HepG2 (cell line): ENCODE data around the gene OCSTAMP. TPM values are rescaled to one million over a fixed set of nuclear protein-coding genes. Genes with fewer than 3 reads are reported as not detected.

ENCODE experiments used
- ATAC-seq: fragments of 200-7000 bp; cut with Tn5 transposase; 3 replicates; pipeline ENCODE4 v1.9.1; 2020; ENCODE audit warnings: mild to moderate bottlenecking, moderate library complexity
- BruUV-seq: library from RNA; stranded (reverse); fragments of 400-500 nt; replicated peaks from 2 replicates; lab custom pipeline; 2021; lab: Mats Ljungman, UMichigan
- CTCF ChIA-PET: fragments of 300-600 bp; formaldehyde crosslinking; extraction: SDS; loops from one replicate; lab custom pipeline; 2021; ENCODE audit warnings: low total read pairs, inconsistent platforms, low intra/inter-chr PET ratio; lab: Yijun Ruan, JAX
- POLR2A ChIA-PET: fragments of 350-600 bp; sonication (Branson Sonifier 250); formaldehyde crosslinking; loops from one replicate; lab custom pipeline; 2020; ENCODE audit warnings: antibody characterized with exemption, inconsistent platforms; lab: Yijun Ruan, JAX
- DNase-seq: peaks from one replicate; pipeline ENCODE4 v3.0.0-alpha.2; 2015; ENCODE audit warnings: low spot score
- FAIRE-seq: peaks from 3 replicates; lab custom pipeline; 2011; peaks lifted over from hg19 to GRCh38; lab: Jason Lieb, UNC
- H2AFZ ChIP-seq: one replicate; pipeline ENCODE4 v1.6.1; 2011; ENCODE audit warnings: low read length, inconsistent platforms
- H3K27ac ChIP-seq: fragments of 300-600 bp; 3 replicates; pipeline ENCODE4 v1.8.0; 2011; ENCODE audit warnings: mixed run types, mild to moderate bottlenecking, mixed read lengths, low read length, inconsistent platforms; ENCODE audit not compliant: insufficient read depth; ENCODE audit errors: extremely low read length
- H3K27me3 ChIP-seq, 2 experiments: fragments of 200-600 bp in 1 of 2; 2 replicates in 1 of 2; 3 replicates in 1 of 2; pipeline versions ENCODE4 v1.6.0 to v1.8.0; 2011; ENCODE audit warnings: low read length in 2 of 2, mild to moderate bottlenecking in 2 of 2, moderate library complexity in 2 of 2, inconsistent platforms in 1 of 2; ENCODE audit not compliant: insufficient read depth in 2 of 2, control insufficient read depth in 1 of 2
- H3K36me3 ChIP-seq, 2 experiments: fragments of 200-600 bp in 1 of 2; replicated peaks in 1 of 2; 2 replicates in 1 of 2; 3 replicates in 1 of 2; pipeline versions ENCODE4 v1.5.1 to v1.8.0; 2011; ENCODE audit warnings: low read length in 2 of 2, inconsistent platforms in 1 of 2; ENCODE audit not compliant: insufficient read depth in 2 of 2, control insufficient read depth in 1 of 2
- H3K4me1 ChIP-seq: 2 replicates; pipeline ENCODE4 v1.5.1; 2012; ENCODE audit warnings: low read length, inconsistent platforms; ENCODE audit not compliant: insufficient read depth
- H3K4me2 ChIP-seq: 2 replicates; pipeline ENCODE4 v1.6.0; 2011; ENCODE audit warnings: low read depth, low read length, inconsistent platforms
- H3K4me3 ChIP-seq, 3 experiments: fragments of 200-600 bp in 1 of 3; sonication (generic), shearing (Covaris generic) in 1 of 3; replicated peaks in 1 of 3; 2 replicates each; pipeline ENCODE4 v1.5.1; 2011 to 2016; ENCODE audit warnings: low read length in 3 of 3, inconsistent platforms in 2 of 3, low read depth in 2 of 3, mild to moderate bottlenecking in 2 of 3, control low read depth in 1 of 3, mixed read lengths in 1 of 3; ENCODE audit not compliant: insufficient read depth in 1 of 3
- H3K79me2 ChIP-seq: one replicate; pipeline ENCODE4 v1.6.1; 2011; ENCODE audit warnings: low read length, inconsistent platforms; ENCODE audit not compliant: insufficient read depth
- H3K9ac ChIP-seq: 2 replicates; pipeline ENCODE4 v1.6.0; 2011; ENCODE audit warnings: mild to moderate bottlenecking, low read depth, low read length, inconsistent platforms; ENCODE audit not compliant: insufficient read depth
- H3K9me3 ChIP-seq: 2 replicates; pipeline ENCODE4 v1.5.1; 2012; ENCODE audit warnings: mild to moderate bottlenecking, low read length
- H4K20me1 ChIP-seq: 2 replicates; pipeline ENCODE4 v1.6.0; 2011; ENCODE audit warnings: inconsistent platforms, mild to moderate bottlenecking, low read length, moderate library complexity; ENCODE audit not compliant: insufficient read depth
- CCDC6 ChIP-seq: sonication (generic); formaldehyde crosslinking; IDR thresholded peaks from 2 replicates; pipeline ENCODE4 v1.8.1; 2022; ENCODE audit warnings: mild to moderate bottlenecking, missing genetic modification reagents, moderate library complexity
- ETV6 ChIP-seq: sonication (generic); formaldehyde crosslinking; conservative IDR thresholded peaks from 2 replicates; pipeline ENCODE4 v1.4.0; 2020; ENCODE audit warnings: missing genetic modification reagents
- HES4 ChIP-seq: sonication (generic); formaldehyde crosslinking; IDR thresholded peaks from 2 replicates; pipeline ENCODE4 v1.9.0; 2021; ENCODE audit warnings: mild to moderate bottlenecking, missing genetic modification reagents, borderline replicate concordance
- HOXA5 ChIP-seq: sonication (generic); formaldehyde crosslinking; IDR thresholded peaks from 2 replicates; pipeline ENCODE4 v1.4.0; 2020; ENCODE audit warnings: missing genetic modification reagents
- HOXA7 ChIP-seq: sonication (generic); formaldehyde crosslinking; IDR thresholded peaks from 2 replicates; pipeline ENCODE4 v1.8.1; 2022; ENCODE audit warnings: mild to moderate bottlenecking, missing genetic modification reagents, moderate library complexity
- JUNB ChIP-seq: sonication (generic); formaldehyde crosslinking; IDR thresholded peaks from 2 replicates; pipeline ENCODE4 v1.8.0; 2022; ENCODE audit warnings: missing genetic modification reagents, mild to moderate bottlenecking, borderline replicate concordance
- REPIN1 ChIP-seq: sonication (generic); formaldehyde crosslinking; IDR thresholded peaks from 2 replicates; pipeline ENCODE4 v1.8.0; 2022; ENCODE audit warnings: missing genetic modification reagents, low read depth, mild to moderate bottlenecking, borderline replicate concordance
- ZNF33A ChIP-seq: sonication (generic); formaldehyde crosslinking; IDR thresholded peaks from 2 replicates; pipeline ENCODE4 v1.5.1; 2020; ENCODE audit warnings: missing genetic modification reagents, mild to moderate bottlenecking, moderate library complexity, borderline replicate concordance
- ZNF7 ChIP-seq: IDR thresholded peaks from 2 replicates; pipeline ENCODE4 v1.6.1; 2016; ENCODE audit warnings: missing biosample characterization, missing genetic modification reagents
- ZNF839 ChIP-seq: sonication (generic); formaldehyde crosslinking; IDR thresholded peaks from 2 replicates; pipeline ENCODE4 v1.4.0; 2020; ENCODE audit warnings: missing genetic modification reagents, mild to moderate bottlenecking, borderline replicate concordance
- WGBS: methylation state at CpG from one replicate; pipeline ENCODE4 v1.1.6; 2017; ENCODE audit warnings: low lambda C conversion rate; 5-methylcytosine and 5-hydroxymethylcytosine counted together
- in situ Hi-C: cut with HindIII; loops from 2 replicates; pipeline ENCODE4 v1.10.0; 2017; ENCODE audit warnings: low pct_unique_long_range_greater_than_20kb; ENCODE audit not compliant: extremely low pct_ligation_motif_present
- intact Hi-C: fragments of 100-400 bp; cut with micrococcal nuclease; formaldehyde crosslinking; loops from one replicate; pipeline ENCODE4 v1.10.0; 2022; ENCODE audit not compliant: unreplicated experiment
- polyA plus RNA-seq, 8 experiments: library from polyadenylated mRNA; depleted of rRNA in 3 of 8; stranded (reverse) in 7 of 8; unstranded in 1 of 8; fragments of >200 nt; fragmentation: Illumina TruSeq in 4 of 8; extraction: Trizol in 4 of 8; gene quantifications; 2 replicates each; pipeline versions ENCODE4 v1.2.1 to v1.2.3, GENCODE V29; 2011 to 2016; ENCODE audit warnings: low read depth in 4 of 8, missing spikeins in 1 of 8, mixed read lengths in 1 of 8; ENCODE audit not compliant: insufficient read depth in 1 of 8
- total RNA-seq, 5 experiments: library from RNA; depleted of rRNA; stranded (reverse); fragments of >200 nt; fragmentation: Illumina TruSeq; extraction: Trizol; gene quantifications; 2 replicates each; pipeline ENCODE4 v1.2.3, GENCODE V29; 2016; ENCODE audit warnings: low read depth in 1 of 5
- TF ChIP-seq, protein P1 (sequence below), 2 experiments: sonication (generic) in 1 of 2; formaldehyde crosslinking in 1 of 2; IDR thresholded peaks; 2 replicates each; pipeline versions ENCODE4 v1.5.1 to v1.6.1; 2011 to 2020; ENCODE audit warnings: borderline replicate concordance in 1 of 2, low read depth in 1 of 2, low read length in 1 of 2, mild to moderate bottlenecking in 1 of 2, missing genetic modification reagents in 1 of 2, moderate library complexity in 1 of 2

Gene OCSTAMP
- total and polyA plus RNA-seq, 2 of the 13 experiments (the other 11 are each of a cell fraction or from before 2014, with no cell fraction given), result not detected

- BruUV-seq, result no TSS peak
- TF ChIP-seq HOXA5, result no peak
- no peak for TF ChIP-seq ZNF7
- no peak for TF ChIP-seq HOXA7 (CRISPR knock-in tag)
- no peak for TF ChIP-seq REPIN1 (CRISPR knock-in tag)
- TF ChIP-seq CCDC6 (CRISPR knock-in tag), result peak; percentile 13; the same call in 1 of the 2 replicates
- no peak for TF ChIP-seq ZNF839
- TF ChIP-seq, protein P1, sequence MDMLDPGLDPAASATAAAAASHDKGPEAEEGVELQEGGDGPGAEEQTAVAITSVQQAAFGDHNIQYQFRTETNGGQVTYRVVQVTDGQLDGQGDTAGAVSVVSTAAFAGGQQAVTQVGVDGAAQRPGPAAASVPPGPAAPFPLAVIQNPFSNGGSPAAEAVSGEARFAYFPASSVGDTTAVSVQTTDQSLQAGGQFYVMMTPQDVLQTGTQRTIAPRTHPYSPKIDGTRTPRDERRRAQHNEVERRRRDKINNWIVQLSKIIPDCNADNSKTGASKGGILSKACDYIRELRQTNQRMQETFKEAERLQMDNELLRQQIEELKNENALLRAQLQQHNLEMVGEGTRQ (IDR thresholded peaks at IDR 0.05; ENCODE audit: low read depth, low read length), result peak; percentile 29; the same call in 1 of the 2 replicates
- TF ChIP-seq, protein P1 (CRISPR knock-in tag; IDR thresholded peaks at IDR 0.05; ENCODE audit: borderline replicate concordance), result no peak
- TF ChIP-seq HES4 (CRISPR knock-in tag), result no peak
- no peak for TF ChIP-seq ETV6 (CRISPR knock-in tag)
- no peak for TF ChIP-seq JUNB (CRISPR knock-in tag)
- TF ChIP-seq ZNF33A (CRISPR knock-in tag), result no peak
- Histone ChIP-seq H3K36me3 (no peaks in the 10 kb centered on the region), H3K9me3 (no peaks in the 10 kb centered on the region), H3K27ac (no peak overlapping the region), H3K9ac (no peak overlapping the region), H3K79me2 (no peaks in the 10 kb centered on the region), H4K20me1 (no peaks in the 10 kb centered on the region), H3K4me2 (no peak overlapping the region), H3K27me3 (no peaks in the 10 kb centered on the region; a peak in 1 of 5 replicates), H2AFZ (no peak overlapping the region), H3K4me1 (peaks cover 27% of the 10 kb centered on the region), H3K4me3 (no peak overlapping the region)
- in situ Hi-C loops (loop anchor here (5.0 kb wide), 1 partner anchor 162 kb away; no protein-coding TSS in a partner anchor), intact Hi-C loops (loop anchor here (5.0 kb wide), 2 partner anchors 37 to 227 kb away; no protein-coding TSS in a partner anchor)
- DNase-seq, result no peak
- POLR2A ChIA-PET, result no interaction called here
- CTCF ChIA-PET, result interaction anchor here (0.6 to 4.9 kb wide), 6 partner anchors 42 to 238 kb away, joined by 3 to 61 read pairs (median 6); no protein-coding TSS in a partner anchor
- WGBS, result 32% methylated on average over 4 of the region's 4 CpGs
- ATAC-seq, result no peak
- FAIRE-seq, result no peak
Observed at GRCh38 chr20:46520540-46520939, 29.9 kb downstream of the OCSTAMP start.
